ENCODE data around the gene ARHGAP42. TPM values are rescaled to one million over a fixed set of nuclear protein-coding genes. Genes with fewer than 3 reads are reported as not detected.

ARHGAP42 gene
- total RNA-seq, 1 donor from 2014 or later = 21.6 TPM

GRCh38 chr11:100667449-100667848 lies 19.6 kb upstream of the ARHGAP42 start:
- Mint-ChIP-seq H3K4me1 (no peaks in the 10 kb centered on the region), H3K4me3 (no peak overlapping the region), H3K27ac (ENCODE audit: unreplicated experiment) (no peak overlapping the region), H3K36me3 (ENCODE audit: low read depth) (no peaks in the 10 kb centered on the region), H3K9me3 (no peaks in the 10 kb centered on the region), H3K27me3 (ENCODE audit: low read depth) (no peaks in the 10 kb centered on the region)
- TF ChIP-seq CTCF (conservative IDR thresholded peaks at IDR 0.05) = no peak
- no peak for DNase-seq (ENCODE audit: low read depth, low spot score)

GRCh38 chr11:100670140-100670539 lies 16.9 kb upstream of the ARHGAP42 start:
- H3K9me3 Mint-ChIP-seq = no peaks in the 10 kb centered on the region
- TF ChIP-seq CTCF (conservative IDR thresholded peaks at IDR 0.05) = no peak
- no peaks in the 10 kb centered on the region for H3K27me3 Mint-ChIP-seq (ENCODE audit: low read depth)
- no peak for DNase-seq (ENCODE audit: low read depth, low spot score)
- H3K36me3 Mint-ChIP-seq (ENCODE audit: low read depth) = no peaks in the 10 kb centered on the region
- no peaks in the 10 kb centered on the region for H3K4me1 Mint-ChIP-seq
- no peak overlapping the region for H3K4me3 Mint-ChIP-seq
- no peak overlapping the region for H3K27ac Mint-ChIP-seq (ENCODE audit: unreplicated experiment)

GRCh38 chr11:100671471-100671870 lies 15.6 kb upstream of the ARHGAP42 start:
- no peaks in the 10 kb centered on the region for H3K9me3 Mint-ChIP-seq
- H3K27ac Mint-ChIP-seq (ENCODE audit: unreplicated experiment) = no peak overlapping the region
- no peak for TF ChIP-seq CTCF (conservative IDR thresholded peaks at IDR 0.05)
- no peaks in the 10 kb centered on the region for H3K4me1 Mint-ChIP-seq
- no peak for DNase-seq (ENCODE audit: low read depth, low spot score)
- H3K27me3 Mint-ChIP-seq (ENCODE audit: low read depth) = no peaks in the 10 kb centered on the region
- no peaks in the 10 kb centered on the region for H3K36me3 Mint-ChIP-seq (ENCODE audit: low read depth)
- no peak overlapping the region for H3K4me3 Mint-ChIP-seq

GRCh38 chr11:100672498-100673033 lies 14.5 kb upstream of the ARHGAP42 start:
- Mint-ChIP-seq H3K27me3 (ENCODE audit: low read depth) (no peaks in the 10 kb centered on the region), H3K4me3 (no peak overlapping the region), H3K36me3 (ENCODE audit: low read depth) (no peaks in the 10 kb centered on the region), H3K9me3 (no peaks in the 10 kb centered on the region), H3K27ac (ENCODE audit: unreplicated experiment) (no peak overlapping the region), H3K4me1 (no peaks in the 10 kb centered on the region)
- DNase-seq (ENCODE audit: low read depth, low spot score) = no peak
- TF ChIP-seq CTCF (conservative IDR thresholded peaks at IDR 0.05) = no peak

- H3K9me3 Mint-ChIP-seq = no peaks in the 10 kb centered on the region
- H3K27me3 Mint-ChIP-seq (ENCODE audit: low read depth) = no peaks in the 10 kb centered on the region
- TF ChIP-seq CTCF (conservative IDR thresholded peaks at IDR 0.05) = no peak
- H3K36me3 Mint-ChIP-seq (ENCODE audit: low read depth) = no peaks in the 10 kb centered on the region
- H3K27ac Mint-ChIP-seq (ENCODE audit: unreplicated experiment) = no peak overlapping the region
- no peaks in the 10 kb centered on the region for H3K4me1 Mint-ChIP-seq
- H3K4me3 Mint-ChIP-seq = no peak overlapping the region
- no peak for DNase-seq (ENCODE audit: low read depth, low spot score)
These were observed 14.0 kb upstream of the ARHGAP42 start for GRCh38 chr11:100673063-100673462.

GRCh38 chr11:100674212-100674611 lies 12.9 kb upstream of the ARHGAP42 start:
- no peaks in the 10 kb centered on the region for H3K27me3 Mint-ChIP-seq (ENCODE audit: low read depth)
- H3K9me3 Mint-ChIP-seq = no peaks in the 10 kb centered on the region

More at GRCh38 chr11:100674212-100674611, 12.9 kb upstream of the ARHGAP42 start:
- no peak for TF ChIP-seq CTCF (conservative IDR thresholded peaks at IDR 0.05)
- H3K4me3 Mint-ChIP-seq = no peak overlapping the region
- no peaks in the 10 kb centered on the region for H3K36me3 Mint-ChIP-seq (ENCODE audit: low read depth)
- no peak for DNase-seq (ENCODE audit: low read depth, low spot score)
- no peaks in the 10 kb centered on the region for H3K4me1 Mint-ChIP-seq
- H3K27ac Mint-ChIP-seq (ENCODE audit: unreplicated experiment) = no peak overlapping the region
